ENCODE measurements around the gene ATG16L1. TPM values are rescaled to one million over a fixed set of nuclear protein-coding genes. Genes with fewer than 3 reads are reported as not detected.

ATG16L1 gene
- total and polyA plus RNA-seq, 10 of the 15 experiments (the other 5 are each of a cell fraction or from before 2014, with no cell fraction given): 5.2 to 26.6 (median 15.6) TPM

- TF ChIP-seq NFYB (IDR thresholded peaks at IDR 0.05; ENCODE audit: insufficient read depth, low read depth, low read length): no peak
- 0 out of 4 replicates have a peak, but pooled peaks of 1 of the 2 experiments have one; percentile 12 for TF ChIP-seq EP300 (IDR thresholded peaks at IDR 0.05; ENCODE audit: borderline replicate concordance in 1 of 2, control insufficient read depth in 1 of 2, low read depth in 2 of 2, low read length in 2 of 2)
- TF ChIP-seq SRF (IDR thresholded peaks at IDR 0.05; ENCODE audit: low read depth in 2 of 2, low read length in 2 of 2): peak in 1 of 2 experiments; percentile 66; a peak in 1 of 4 replicates
- TF ChIP-seq ZNF207 (IDR thresholded peaks at IDR 0.05; ENCODE audit: borderline replicate concordance): no peak
- no peak for TF ChIP-seq RELB (IDR thresholded peaks at IDR 0.05; ENCODE audit: low read depth)
- TF ChIP-seq IKZF2 (IDR thresholded peaks at IDR 0.05): peak; percentile 24 to 39; a peak in 1 of 4 replicates
- peak; percentile 45 to 64; a peak in 3 of 4 replicates for TF ChIP-seq BHLHE40 (IDR thresholded peaks at IDR 0.05; ENCODE audit: borderline replicate concordance in 1 of 2, low read depth in 2 of 2, low read length in 1 of 2)
- no peak for TF ChIP-seq MLLT1 (IDR thresholded peaks at IDR 0.05)
- 0 out of 2 replicates have a peak, but pooled peaks have one; percentile 9 for TF ChIP-seq SPI1 (IDR thresholded peaks at IDR 0.05; ENCODE audit: borderline replicate concordance, insufficient read depth, low read depth, low read length)
- no peak for TF ChIP-seq KDM1A (IDR thresholded peaks at IDR 0.05; ENCODE audit: borderline replicate concordance)
- TF ChIP-seq PAX5 (IDR thresholded peaks at IDR 0.05; ENCODE audit: borderline replicate concordance, low read depth, low read length): peak; percentile 41; the same call in 1 of the 2 replicates
- TF ChIP-seq ZNF274 (IDR thresholded peaks at IDR 0.05; ENCODE audit: insufficient read depth, insufficient read length): no peak
- no peak for TF ChIP-seq CUX1 (IDR thresholded peaks at IDR 0.05; ENCODE audit: insufficient replicate concordance, low read depth, low read length)
- TF ChIP-seq ATF2 (IDR thresholded peaks at IDR 0.05; ENCODE audit: low read length): no peak; the same call in 1 of the 2 replicates
- TF ChIP-seq USF1 (IDR thresholded peaks at IDR 0.05; ENCODE audit: borderline replicate concordance, extremely low read length, insufficient read depth, low read depth, low read length): peak; percentile 47
- peak; percentile 31; the same call in 1 of the 2 replicates for TF ChIP-seq RAD51 (IDR thresholded peaks at IDR 0.05)
These were observed 16.2 kb downstream of the ATG16L1 start (continued) for GRCh38 chr2:233267516-233268245.
